GM20000 (cell line): Measurements from ENCODE around the gene SPOCK1.

Source experiments
- DNase-seq: peaks from one replicate; pipeline ENCODE4 v3.0.0; 2012; ENCODE audit warnings: low spot score
- CTCF ChIP-seq: IDR thresholded peaks from 2 replicates; pipeline ENCODE4 v1.5.1; 2012; ENCODE audit warnings: mild to moderate bottlenecking, control low read depth; ENCODE audit errors: extremely low read depth, missing control alignments

SPOCK1 gene

GRCh38 chr5:137156180-137156579 lies 342.9 kb downstream of the SPOCK1 start:
- no peak for TF ChIP-seq CTCF

GRCh38 chr5:137155261-137156000 lies 343.7 kb downstream of the SPOCK1 start:
- no peak for TF ChIP-seq CTCF
- DNase-seq, result no peak

More at GRCh38 chr5:137156180-137156579, 342.9 kb downstream of the SPOCK1 start:
- DNase-seq, result no peak

- DNase-seq, result no peak
- TF ChIP-seq CTCF, result no peak
These were observed 346.5 kb downstream of the SPOCK1 start for GRCh38 chr5:137152616-137153015.

GRCh38 chr5:137148655-137149054 lies 350.5 kb downstream of the SPOCK1 start:
- no peak for TF ChIP-seq CTCF
- no peak for DNase-seq

DNA sequence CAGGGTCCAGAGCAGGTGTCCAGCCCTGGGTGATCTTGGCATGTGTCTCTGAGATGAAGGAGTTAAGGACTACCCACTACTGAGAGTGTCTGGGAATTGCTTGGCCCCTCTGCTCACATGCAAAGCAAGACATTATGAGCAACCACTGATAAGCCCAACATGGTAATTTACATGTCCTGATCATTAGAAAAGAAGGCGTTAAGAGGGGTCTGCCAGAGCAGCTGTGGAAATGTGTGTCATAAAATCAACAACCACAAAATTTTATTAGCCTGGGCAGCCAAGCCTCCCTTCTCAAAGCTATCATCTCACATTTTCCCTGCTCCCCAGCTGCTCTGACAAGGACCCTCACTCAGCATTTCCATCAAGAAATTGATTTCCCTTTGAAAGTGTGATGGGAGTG lies 351.0 kb downstream of the SPOCK1 start:
- no peak for DNase-seq
- TF ChIP-seq CTCF, result no peak

DNA sequence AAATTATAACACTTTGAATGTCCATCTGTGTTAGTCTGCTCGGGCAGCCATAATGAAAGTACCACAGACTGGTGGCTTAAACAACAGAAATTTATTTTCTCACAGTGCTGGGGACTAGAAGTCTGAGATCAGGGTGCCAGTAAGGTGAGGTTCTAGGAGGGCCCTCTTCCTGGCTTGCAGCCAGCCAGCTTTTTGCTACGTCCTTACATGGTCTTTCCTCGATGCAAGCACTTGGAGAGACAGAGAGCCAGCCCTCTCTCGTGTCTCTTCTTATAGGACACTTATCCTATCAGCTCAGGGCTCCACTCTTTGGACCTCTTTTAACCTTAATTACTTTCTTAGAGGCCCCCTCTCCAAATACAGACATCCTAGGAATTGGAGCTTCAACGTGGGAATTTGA lies 351.8 kb downstream of the SPOCK1 start:
- no peak for DNase-seq
- TF ChIP-seq CTCF, result no peak

GRCh38 chr5:137146402-137146890 lies 352.7 kb downstream of the SPOCK1 start:
- no peak for DNase-seq
- no peak for TF ChIP-seq CTCF
